ENCODE measurements around the gene DOK7. TPM values are rescaled to one million over a fixed set of nuclear protein-coding genes. Genes with fewer than 3 reads are reported as not detected.

The DOK7 gene
- total and polyA plus RNA-seq, 2 donors (not counting 1 experiment from before 2014, with no cell fraction given): 0.17 TPM; not detected in 1

DNA sequence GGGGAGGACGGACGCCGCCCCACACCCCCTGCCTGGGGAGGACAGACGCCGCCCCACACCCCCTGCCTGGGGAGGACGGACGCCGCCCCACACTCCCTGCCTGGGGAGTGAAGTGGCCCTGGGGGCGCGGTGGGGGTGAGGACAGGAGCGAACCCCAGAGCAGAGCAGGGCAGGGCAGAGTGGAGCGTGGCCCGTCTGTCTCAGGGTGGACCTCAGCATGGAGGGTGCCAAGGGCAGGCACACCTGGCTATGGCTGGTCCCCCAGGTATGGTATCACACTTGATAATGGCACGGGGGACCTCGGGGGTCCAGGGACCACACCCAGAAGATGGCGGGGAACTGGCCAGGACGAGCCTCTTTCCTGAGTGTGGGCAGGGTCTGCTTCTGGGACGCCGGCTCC, 59.5 kb downstream of the DOK7 start:
- peaks cover 18% of the 10 kb centered on the region for H3K36me3 ChIP-seq (ENCODE audit: control insufficient read depth, insufficient read depth, low read length)

DNA sequence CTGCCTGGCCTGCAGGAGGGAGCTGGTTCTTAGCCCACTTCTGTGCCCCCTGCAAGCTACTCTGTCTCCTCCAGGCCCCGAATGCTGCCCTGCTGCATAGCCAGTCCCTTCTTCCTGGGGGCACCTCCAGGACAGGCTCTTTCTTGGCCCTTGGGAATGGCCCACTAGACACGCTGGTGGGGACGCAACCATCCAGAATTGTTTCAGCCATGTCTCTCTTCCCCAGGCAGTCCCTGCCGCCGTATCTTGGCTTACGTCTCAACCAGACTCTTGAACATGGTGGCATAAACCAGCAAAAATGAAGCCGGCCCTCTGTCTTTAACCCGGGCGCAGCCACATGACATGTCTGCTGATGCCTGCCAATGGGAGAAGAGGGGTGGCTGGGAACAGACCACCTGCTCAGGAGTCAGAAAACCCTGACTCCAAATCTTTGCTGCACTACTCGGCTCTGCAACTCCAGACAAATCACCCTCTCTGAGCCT, 60.1 kb downstream of the DOK7 start:
- H3K27ac ChIP-seq (ENCODE audit: insufficient read depth, low read length): no peak overlapping the region
- no peaks in the 10 kb centered on the region for H4K20me1 ChIP-seq (ENCODE audit: control insufficient read depth, extremely low read depth, insufficient read depth, low read length)
- no peaks in the 10 kb centered on the region for H3K79me2 ChIP-seq (ENCODE audit: control insufficient read depth, insufficient read depth, low read length)
- no peak overlapping the region for H3K4me3 ChIP-seq (replicated peaks in 1 of 4; ENCODE audit: control extremely low read depth in 1 of 4, insufficient read depth in 1 of 4, low read depth in 3 of 4, low read length in 4 of 4)
- no peaks in the 10 kb centered on the region for H3K27me3 ChIP-seq (ENCODE audit: control insufficient read depth, insufficient read depth, low read length)
- no peak overlapping the region for H3K4me2 ChIP-seq (ENCODE audit: extremely low read depth, insufficient read depth, low read length)
- H2AFZ ChIP-seq (ENCODE audit: low read length): no peak overlapping the region
- no peaks in the 10 kb centered on the region for H3K9me3 ChIP-seq (ENCODE audit: control insufficient read depth, insufficient read depth, low read depth, low read length)
- peaks cover 14% of the 10 kb centered on the region for H3K36me3 ChIP-seq (ENCODE audit: control insufficient read depth, insufficient read depth, low read length)
- no peak overlapping the region for H3K9ac ChIP-seq (ENCODE audit: insufficient read depth, low read length)
- DNase-seq (ENCODE audit: low read depth in 2 of 2): no peak
- TF ChIP-seq, protein P1, sequence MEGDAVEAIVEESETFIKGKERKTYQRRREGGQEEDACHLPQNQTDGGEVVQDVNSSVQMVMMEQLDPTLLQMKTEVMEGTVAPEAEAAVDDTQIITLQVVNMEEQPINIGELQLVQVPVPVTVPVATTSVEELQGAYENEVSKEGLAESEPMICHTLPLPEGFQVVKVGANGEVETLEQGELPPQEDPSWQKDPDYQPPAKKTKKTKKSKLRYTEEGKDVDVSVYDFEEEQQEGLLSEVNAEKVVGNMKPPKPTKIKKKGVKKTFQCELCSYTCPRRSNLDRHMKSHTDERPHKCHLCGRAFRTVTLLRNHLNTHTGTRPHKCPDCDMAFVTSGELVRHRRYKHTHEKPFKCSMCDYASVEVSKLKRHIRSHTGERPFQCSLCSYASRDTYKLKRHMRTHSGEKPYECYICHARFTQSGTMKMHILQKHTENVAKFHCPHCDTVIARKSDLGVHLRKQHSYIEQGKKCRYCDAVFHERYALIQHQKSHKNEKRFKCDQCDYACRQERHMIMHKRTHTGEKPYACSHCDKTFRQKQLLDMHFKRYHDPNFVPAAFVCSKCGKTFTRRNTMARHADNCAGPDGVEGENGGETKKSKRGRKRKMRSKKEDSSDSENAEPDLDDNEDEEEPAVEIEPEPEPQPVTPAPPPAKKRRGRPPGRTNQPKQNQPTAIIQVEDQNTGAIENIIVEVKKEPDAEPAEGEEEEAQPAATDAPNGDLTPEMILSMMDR (conservative IDR thresholded peaks at IDR 0.05 in 1 of 2, IDR thresholded peaks at IDR 0.05 in 1 of 2; ENCODE audit: low read depth in 1 of 2, low read length in 2 of 2): no peak
- no peaks in the 10 kb centered on the region for H3K4me1 ChIP-seq (ENCODE audit: control insufficient read depth, extremely low read depth, insufficient read depth, low read length)

More for the DNA sequence above, 59.5 kb downstream of the DOK7 start:
- H3K79me2 ChIP-seq (ENCODE audit: control insufficient read depth, insufficient read depth, low read length): no peaks in the 10 kb centered on the region
- no peak for DNase-seq (ENCODE audit: low read depth in 2 of 2)
- no peaks in the 10 kb centered on the region for H4K20me1 ChIP-seq (ENCODE audit: control insufficient read depth, extremely low read depth, insufficient read depth, low read length)
- no peak for TF ChIP-seq EZH2 (IDR thresholded peaks at IDR 0.05; ENCODE audit: low read length, missing control alignments)
- TF ChIP-seq, protein P1 (conservative IDR thresholded peaks at IDR 0.05 in 1 of 2, IDR thresholded peaks at IDR 0.05 in 1 of 2; ENCODE audit: low read depth in 1 of 2, low read length in 2 of 2): no peak
- no peaks in the 10 kb centered on the region for H3K4me1 ChIP-seq (ENCODE audit: control insufficient read depth, extremely low read depth, insufficient read depth, low read length)
- H3K4me2 ChIP-seq (ENCODE audit: extremely low read depth, insufficient read depth, low read length): no peak overlapping the region
- H3K27ac ChIP-seq (ENCODE audit: insufficient read depth, low read length): no peak overlapping the region
- no peak overlapping the region for H3K9ac ChIP-seq (ENCODE audit: insufficient read depth, low read length)
- H3K4me3 ChIP-seq (replicated peaks in 1 of 4; ENCODE audit: control extremely low read depth in 1 of 4, insufficient read depth in 1 of 4, low read depth in 3 of 4, low read length in 4 of 4): no peak overlapping the region
- H2AFZ ChIP-seq (ENCODE audit: low read length): no peak overlapping the region
- no peaks in the 10 kb centered on the region for H3K27me3 ChIP-seq (ENCODE audit: control insufficient read depth, insufficient read depth, low read length)
- no peaks in the 10 kb centered on the region for H3K9me3 ChIP-seq (ENCODE audit: control insufficient read depth, insufficient read depth, low read depth, low read length)

DNA sequence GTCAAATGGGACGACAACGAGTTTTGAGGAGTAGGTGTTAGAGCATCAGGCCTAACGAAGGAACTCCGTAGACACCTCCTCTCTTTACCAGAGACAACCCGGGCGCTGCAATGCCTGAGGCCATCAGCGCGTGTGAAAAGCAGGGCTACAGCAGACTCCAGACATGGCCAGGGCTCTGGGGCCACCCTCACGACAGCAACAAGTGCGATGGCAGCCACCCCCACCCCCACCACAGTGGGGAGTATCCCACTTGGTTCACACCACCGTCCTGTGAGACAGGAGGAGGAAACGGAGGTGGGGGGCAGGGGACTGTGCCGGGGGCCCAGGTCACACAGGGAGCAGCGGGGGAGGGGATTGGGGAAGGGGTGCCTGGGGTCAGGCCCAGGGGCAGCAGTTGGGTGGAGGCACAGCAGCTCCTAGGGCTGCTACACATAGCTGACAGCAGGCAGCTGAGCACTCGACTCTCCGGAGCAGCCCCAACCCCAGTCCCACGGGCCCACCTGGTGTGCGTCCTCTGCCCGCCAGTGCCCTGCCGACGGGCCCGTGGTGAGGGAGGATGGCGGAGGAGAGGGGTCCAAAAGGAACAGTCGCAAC, 60.6 kb downstream of the DOK7 start:
- peaks cover 13% of the 10 kb centered on the region for H3K36me3 ChIP-seq (ENCODE audit: control insufficient read depth, insufficient read depth, low read length)
- TF ChIP-seq, protein P1 (conservative IDR thresholded peaks at IDR 0.05 in 1 of 2, IDR thresholded peaks at IDR 0.05 in 1 of 2; ENCODE audit: low read depth in 1 of 2, low read length in 2 of 2): no peak
- no peak for TF ChIP-seq EZH2 (IDR thresholded peaks at IDR 0.05; ENCODE audit: low read length, missing control alignments)

More for the DNA sequence above, 60.6 kb downstream of the DOK7 start:
- Histone ChIP-seq H3K9ac (ENCODE audit: insufficient read depth, low read length) (no peak overlapping the region), H2AFZ (ENCODE audit: low read length) (no peak overlapping the region), H3K4me1 (ENCODE audit: control insufficient read depth, extremely low read depth, insufficient read depth, low read length) (no peaks in the 10 kb centered on the region), H3K27me3 (ENCODE audit: control insufficient read depth, insufficient read depth, low read length) (no peaks in the 10 kb centered on the region), H3K4me3 (replicated peaks in 1 of 4; ENCODE audit: control extremely low read depth in 1 of 4, insufficient read depth in 1 of 4, low read depth in 3 of 4, low read length in 4 of 4) (no peak overlapping the region), H3K4me2 (ENCODE audit: extremely low read depth, insufficient read depth, low read length) (no peak overlapping the region), H3K27ac (ENCODE audit: insufficient read depth, low read length) (no peak overlapping the region), H4K20me1 (ENCODE audit: control insufficient read depth, extremely low read depth, insufficient read depth, low read length) (no peaks in the 10 kb centered on the region), H3K9me3 (ENCODE audit: control insufficient read depth, insufficient read depth, low read depth, low read length) (no peaks in the 10 kb centered on the region), H3K79me2 (ENCODE audit: control insufficient read depth, insufficient read depth, low read length) (peaks cover 3% of the 10 kb centered on the region)
- no peak for DNase-seq (ENCODE audit: low read depth in 2 of 2)

Data from fibroblast of lung (primary cell).